HL-60 (cell line): ENCODE measurements around the gene SCYL2.

Experiments used
- GABPA ChIP-seq: IDR thresholded peaks from 2 replicates; pipeline ENCODE4 v1.6.1; 2012; ENCODE audit warnings: low read depth
- TF ChIP-seq, protein P1 (sequence below): IDR thresholded peaks from one replicate; pipeline ENCODE4 v1.5.1; 2011; ENCODE audit warnings: low read length, control low read depth, inconsistent platforms; ENCODE audit not compliant: insufficient read depth

DNA sequence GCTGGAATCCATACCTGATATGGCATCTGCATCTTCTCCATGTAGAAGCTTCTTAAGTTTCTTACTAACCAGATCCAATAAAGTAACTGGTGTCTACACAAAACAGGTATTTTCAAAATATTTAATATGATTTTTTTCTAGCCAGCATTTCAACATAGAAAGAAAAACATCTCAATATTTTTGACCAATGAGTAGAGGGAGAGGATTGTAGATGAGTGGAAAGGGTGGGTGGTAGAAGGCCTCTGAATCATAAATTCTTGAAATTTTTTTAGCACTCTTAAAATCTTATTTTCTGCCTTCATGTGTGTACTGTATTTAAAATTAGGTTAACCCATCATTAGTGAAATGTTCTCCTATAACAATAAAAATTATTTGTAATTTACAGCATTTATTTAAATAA lies 18.1 kb upstream of the SCYL2 start:
- TF ChIP-seq, protein P1, sequence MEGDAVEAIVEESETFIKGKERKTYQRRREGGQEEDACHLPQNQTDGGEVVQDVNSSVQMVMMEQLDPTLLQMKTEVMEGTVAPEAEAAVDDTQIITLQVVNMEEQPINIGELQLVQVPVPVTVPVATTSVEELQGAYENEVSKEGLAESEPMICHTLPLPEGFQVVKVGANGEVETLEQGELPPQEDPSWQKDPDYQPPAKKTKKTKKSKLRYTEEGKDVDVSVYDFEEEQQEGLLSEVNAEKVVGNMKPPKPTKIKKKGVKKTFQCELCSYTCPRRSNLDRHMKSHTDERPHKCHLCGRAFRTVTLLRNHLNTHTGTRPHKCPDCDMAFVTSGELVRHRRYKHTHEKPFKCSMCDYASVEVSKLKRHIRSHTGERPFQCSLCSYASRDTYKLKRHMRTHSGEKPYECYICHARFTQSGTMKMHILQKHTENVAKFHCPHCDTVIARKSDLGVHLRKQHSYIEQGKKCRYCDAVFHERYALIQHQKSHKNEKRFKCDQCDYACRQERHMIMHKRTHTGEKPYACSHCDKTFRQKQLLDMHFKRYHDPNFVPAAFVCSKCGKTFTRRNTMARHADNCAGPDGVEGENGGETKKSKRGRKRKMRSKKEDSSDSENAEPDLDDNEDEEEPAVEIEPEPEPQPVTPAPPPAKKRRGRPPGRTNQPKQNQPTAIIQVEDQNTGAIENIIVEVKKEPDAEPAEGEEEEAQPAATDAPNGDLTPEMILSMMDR, result no peak
- no peak for TF ChIP-seq GABPA
